ENCODE measurements around the gene OR5AU1. TPM values are rescaled to one million over a fixed set of nuclear protein-coding genes. Genes with fewer than 3 reads are reported as not detected.

Gene OR5AU1
- total RNA-seq, 1 donor from 2014 or later: not detected

DNA sequence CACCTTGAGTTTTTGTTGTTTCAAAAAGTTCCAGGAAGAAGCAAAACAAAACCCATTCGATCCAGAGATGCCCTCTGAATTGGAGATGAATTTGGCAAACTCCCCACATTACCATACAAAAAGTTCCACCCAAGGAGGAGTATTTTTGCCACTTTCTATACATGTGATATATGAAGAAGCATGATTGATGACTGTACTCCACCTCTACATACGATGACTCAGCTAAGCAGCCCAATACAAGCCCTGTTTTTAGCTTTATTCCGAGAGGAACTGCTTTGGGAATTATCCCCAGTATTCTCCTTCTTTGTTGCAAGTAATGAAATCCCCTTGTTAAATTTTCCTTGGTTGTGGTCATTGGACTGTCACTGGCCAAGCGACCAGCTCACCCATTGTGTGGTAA lies 43.6 kb downstream of the OR5AU1 start:
- no peak overlapping the region for H3K4me2 ChIP-seq (ENCODE audit: low read length)
- H3K4me3 Mint-ChIP-seq (ENCODE audit: unreplicated experiment): no peak overlapping the region
- H3K27ac Mint-ChIP-seq (ENCODE audit: unreplicated experiment): no peak overlapping the region
- no peaks in the 10 kb centered on the region for H3K9me3 ChIP-seq (ENCODE audit: insufficient read depth, low read depth, low read length)
- no peak for TF ChIP-seq CTCF (IDR thresholded peaks at IDR 0.05; ENCODE audit: insufficient read depth, low read depth, low read length)
- H3K27ac ChIP-seq (ENCODE audit: low read depth, low read length): no peak overlapping the region
- H3K9me3 Mint-ChIP-seq (ENCODE audit: unreplicated experiment): no peaks in the 10 kb centered on the region
- FAIRE-seq (no peak), DNase-seq (ENCODE audit: low read depth) (no peak)
- H3K4me3 ChIP-seq (ENCODE audit: insufficient read depth, low read depth, low read length): no peak overlapping the region
- no peak overlapping the region for H2AFZ ChIP-seq (ENCODE audit: low read depth, low read length)
- H3K36me3 ChIP-seq (ENCODE audit: insufficient read depth, low read length): no peaks in the 10 kb centered on the region
- no peaks in the 10 kb centered on the region for H3K27me3 ChIP-seq (ENCODE audit: insufficient read depth, low read length)
- H3K9ac ChIP-seq (ENCODE audit: low read length): no peak overlapping the region
- no peaks in the 10 kb centered on the region for H3K79me2 ChIP-seq (ENCODE audit: insufficient read depth, low read length)
- peaks cover 3% of the 10 kb centered on the region for H3K4me1 ChIP-seq (ENCODE audit: insufficient read depth, low read length)
- no peaks in the 10 kb centered on the region for H3K36me3 Mint-ChIP-seq (ENCODE audit: low read depth, unreplicated experiment)
- H3K27me3 Mint-ChIP-seq (ENCODE audit: low read depth, unreplicated experiment): no peaks in the 10 kb centered on the region
- no peaks in the 10 kb centered on the region for H4K20me1 ChIP-seq (ENCODE audit: insufficient read depth, low read length)
- H3K4me1 Mint-ChIP-seq (ENCODE audit: low read depth, unreplicated experiment): peaks cover 7% of the 10 kb centered on the region

DNA sequence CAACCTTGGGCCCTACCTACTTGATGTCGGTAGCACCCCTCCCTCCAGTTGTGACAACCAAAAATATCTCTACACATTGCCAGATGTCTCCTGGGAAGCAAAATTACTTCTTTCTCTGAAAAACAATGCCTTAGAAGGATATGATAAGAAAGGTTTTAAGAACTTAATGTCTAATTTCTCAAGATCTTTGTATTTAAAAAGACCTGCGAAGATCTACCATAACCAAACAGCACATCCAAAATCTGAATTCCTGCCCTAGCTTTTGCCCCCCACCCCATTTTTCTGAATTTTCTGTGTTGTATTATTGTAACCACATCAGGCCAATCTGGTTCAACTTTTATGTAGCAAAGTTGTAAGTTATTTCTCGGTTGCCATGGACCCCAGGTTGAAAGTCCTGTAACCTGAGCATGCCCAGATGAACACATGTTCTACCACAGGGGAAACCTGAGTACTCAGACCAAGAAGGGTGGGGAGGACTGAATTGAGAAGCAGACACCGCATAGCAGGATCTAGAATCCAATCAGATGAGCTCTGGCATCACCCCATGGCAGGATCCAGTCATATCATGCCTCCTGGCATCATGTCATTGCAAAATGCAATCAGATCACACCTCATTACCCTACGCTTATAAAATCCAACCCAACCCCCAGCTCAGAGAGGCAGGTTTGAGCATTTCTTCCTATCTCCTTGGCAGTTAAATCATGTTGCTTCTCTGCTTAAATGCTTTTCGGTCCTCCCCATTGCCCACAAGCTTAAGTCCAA lies 46.3 kb downstream of the OR5AU1 start:
- H3K4me1 ChIP-seq (ENCODE audit: insufficient read depth, low read length): peaks cover 14% of the 10 kb centered on the region
- H3K4me2 ChIP-seq (ENCODE audit: low read length): no peak overlapping the region
- no peak overlapping the region for H3K27ac ChIP-seq (ENCODE audit: low read depth, low read length)
- no peak overlapping the region for H3K9ac ChIP-seq (ENCODE audit: low read length)
- H3K27me3 ChIP-seq (ENCODE audit: insufficient read depth, low read length): no peaks in the 10 kb centered on the region
- no peak for DNase-seq (ENCODE audit: low read depth)
- TF ChIP-seq EZH2 (IDR thresholded peaks at IDR 0.05; ENCODE audit: insufficient read depth, low read length): no peak
- TF ChIP-seq CTCF (IDR thresholded peaks at IDR 0.05; ENCODE audit: insufficient read depth, low read depth, low read length): no peak
- Mint-ChIP-seq H3K9me3 (ENCODE audit: unreplicated experiment) (no peaks in the 10 kb centered on the region), H3K27ac (ENCODE audit: unreplicated experiment) (no peak overlapping the region), H3K36me3 (ENCODE audit: low read depth, unreplicated experiment) (no peaks in the 10 kb centered on the region), H3K4me1 (ENCODE audit: low read depth, unreplicated experiment) (peaks cover 25% of the 10 kb centered on the region), H3K4me3 (ENCODE audit: unreplicated experiment) (no peak overlapping the region), H3K27me3 (ENCODE audit: low read depth, unreplicated experiment) (no peaks in the 10 kb centered on the region)
- no peaks in the 10 kb centered on the region for H4K20me1 ChIP-seq (ENCODE audit: insufficient read depth, low read length)
- no peak overlapping the region for H3K4me3 ChIP-seq (ENCODE audit: insufficient read depth, low read depth, low read length)
- no peaks in the 10 kb centered on the region for H3K79me2 ChIP-seq (ENCODE audit: insufficient read depth, low read length)
- no peaks in the 10 kb centered on the region for H3K9me3 ChIP-seq (ENCODE audit: insufficient read depth, low read depth, low read length)
- no peak for FAIRE-seq
- H3K36me3 ChIP-seq (ENCODE audit: insufficient read depth, low read length): no peaks in the 10 kb centered on the region
- H2AFZ ChIP-seq (ENCODE audit: low read depth, low read length): no peak overlapping the region

GRCh38 chr14:21108791-21109190 lies 47.1 kb downstream of the OR5AU1 start:
- no peaks in the 10 kb centered on the region for H3K9me3 ChIP-seq (ENCODE audit: insufficient read depth, low read depth, low read length)
- Mint-ChIP-seq H3K4me3 (ENCODE audit: unreplicated experiment) (no peak overlapping the region), H3K27me3 (ENCODE audit: low read depth, unreplicated experiment) (no peaks in the 10 kb centered on the region), H3K27ac (ENCODE audit: unreplicated experiment) (peak overlapping the region; percentile 18), H3K9me3 (ENCODE audit: unreplicated experiment) (no peaks in the 10 kb centered on the region), H3K36me3 (ENCODE audit: low read depth, unreplicated experiment) (no peaks in the 10 kb centered on the region), H3K4me1 (ENCODE audit: low read depth, unreplicated experiment) (peaks cover 27% of the 10 kb centered on the region)
- no peak for DNase-seq (ENCODE audit: low read depth)
- H3K79me2 ChIP-seq (ENCODE audit: insufficient read depth, low read length): no peaks in the 10 kb centered on the region
- H3K36me3 ChIP-seq (ENCODE audit: insufficient read depth, low read length): no peaks in the 10 kb centered on the region
- H3K27ac ChIP-seq (ENCODE audit: low read depth, low read length): no peak overlapping the region
- H3K27me3 ChIP-seq (ENCODE audit: insufficient read depth, low read length): no peaks in the 10 kb centered on the region
- H3K4me2 ChIP-seq (ENCODE audit: low read length): no peak overlapping the region
- H3K9ac ChIP-seq (ENCODE audit: low read length): no peak overlapping the region
- H3K4me3 ChIP-seq (ENCODE audit: insufficient read depth, low read depth, low read length): no peak overlapping the region
- H2AFZ ChIP-seq (ENCODE audit: low read depth, low read length): no peak overlapping the region
- no peak for TF ChIP-seq CTCF (IDR thresholded peaks at IDR 0.05; ENCODE audit: insufficient read depth, low read depth, low read length)
- TF ChIP-seq EZH2 (IDR thresholded peaks at IDR 0.05; ENCODE audit: insufficient read depth, low read length): no peak
- FAIRE-seq: no peak
- peaks cover 19% of the 10 kb centered on the region for H3K4me1 ChIP-seq (ENCODE audit: insufficient read depth, low read length)
- H4K20me1 ChIP-seq (ENCODE audit: insufficient read depth, low read length): no peaks in the 10 kb centered on the region

Measured in astrocyte (in vitro differentiated cells and primary cell).